Mesenteric fat pad (tissue), 1 donor: ENCODE data around the gene THEMIS. TPM values are rescaled to one million over a fixed set of nuclear protein-coding genes. Genes with fewer than 3 reads are reported as not detected.
"Not testable (repeated sequence)": the region's sequence is repeated elsewhere in the genome, so short reads cannot be mapped to it uniquely, and the experiment has no call there.

Experiments used
- DNase-seq: peaks from one replicate; pipeline ENCODE4 v3.0.0-alpha.2; 2020; ENCODE audit warnings: low spot score
- total RNA-seq: library from RNA; stranded (reverse); fragmentation: NEBNext Ultra II Directional; extraction: Animal tissue kit (Norgen Biotek cat#: 25700); gene quantifications from one replicate; pipeline ENCODE4 v1.2.1, GENCODE V29; 2021
- donor health status: DM: yes; HTN: yes; CAD: no.

Gene THEMIS
- total RNA-seq, 1 donor from 2014 or later = 0.45 TPM

DNA sequence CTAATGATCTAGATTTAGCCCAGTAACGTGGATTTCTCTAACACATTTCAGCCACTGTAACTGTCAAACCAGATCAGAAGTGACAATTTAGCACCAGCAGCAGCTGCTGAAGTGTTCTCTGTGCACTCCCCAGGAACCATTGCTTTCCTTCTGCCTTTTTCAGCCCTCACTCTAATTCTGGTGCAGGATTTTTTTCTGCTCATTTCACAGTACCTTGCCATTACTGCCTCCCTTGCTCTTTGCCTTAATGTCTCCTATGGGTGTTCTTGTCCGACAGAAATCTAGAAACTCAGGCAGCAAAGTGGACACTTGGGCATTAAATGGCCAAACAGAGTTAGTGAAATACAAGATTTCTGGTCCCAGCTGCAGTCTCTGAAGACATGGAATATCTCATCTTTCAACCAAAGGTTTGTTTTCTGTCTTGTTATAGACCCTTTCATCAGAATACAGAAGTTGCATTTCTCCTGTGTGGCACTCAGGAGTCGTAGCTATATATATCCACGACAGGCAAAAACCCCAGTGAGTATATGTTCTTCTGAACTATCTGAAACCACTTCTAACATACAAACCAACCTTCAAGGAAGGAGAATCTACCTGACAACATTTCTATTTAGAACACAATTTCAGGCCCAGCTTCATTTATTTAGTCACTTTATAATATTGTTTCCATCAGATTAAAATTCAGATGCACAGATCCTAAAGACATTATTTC is 92.9 kb downstream of the THEMIS start:
- no peak for DNase-seq

DNA sequence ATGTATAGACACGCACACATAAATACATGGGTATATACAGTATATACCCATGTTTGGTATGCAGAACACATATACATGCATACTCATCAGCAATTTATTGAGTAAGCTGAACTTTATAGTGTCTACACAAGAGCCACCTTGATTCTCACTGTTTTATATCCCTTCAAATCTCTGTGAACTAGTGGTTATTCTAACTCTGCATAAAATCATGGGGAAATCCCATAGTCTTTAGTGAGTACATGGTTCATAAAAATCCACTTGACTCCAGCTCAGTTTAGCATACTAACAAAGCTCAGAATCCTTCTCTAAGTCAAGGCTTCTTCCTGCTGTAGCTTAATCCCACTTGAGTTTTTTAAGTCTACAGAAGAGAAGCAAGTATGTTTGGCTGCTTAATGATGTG is 104.1 kb downstream of the THEMIS start:
- DNase-seq = no peak

DNA sequence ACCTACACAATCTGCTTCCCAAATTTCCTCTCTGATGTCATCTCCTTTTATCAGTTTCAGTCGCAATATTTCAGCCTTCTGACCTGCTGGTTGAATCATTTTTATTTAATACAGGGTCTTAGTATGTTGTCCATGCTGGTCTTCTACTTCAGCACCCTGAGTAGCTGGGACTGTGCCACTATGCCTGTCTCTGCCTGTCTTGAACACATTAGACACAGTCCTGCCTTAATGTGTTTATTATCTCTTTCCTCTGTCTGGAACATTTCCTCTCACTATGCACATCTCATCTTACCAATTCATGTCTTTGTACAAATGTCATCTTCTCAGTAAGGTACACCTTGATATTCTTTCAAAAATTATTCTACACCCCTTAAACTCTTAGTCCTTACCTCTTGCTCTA is 106.5 kb downstream of the THEMIS start:
- DNase-seq = no peak

DNA sequence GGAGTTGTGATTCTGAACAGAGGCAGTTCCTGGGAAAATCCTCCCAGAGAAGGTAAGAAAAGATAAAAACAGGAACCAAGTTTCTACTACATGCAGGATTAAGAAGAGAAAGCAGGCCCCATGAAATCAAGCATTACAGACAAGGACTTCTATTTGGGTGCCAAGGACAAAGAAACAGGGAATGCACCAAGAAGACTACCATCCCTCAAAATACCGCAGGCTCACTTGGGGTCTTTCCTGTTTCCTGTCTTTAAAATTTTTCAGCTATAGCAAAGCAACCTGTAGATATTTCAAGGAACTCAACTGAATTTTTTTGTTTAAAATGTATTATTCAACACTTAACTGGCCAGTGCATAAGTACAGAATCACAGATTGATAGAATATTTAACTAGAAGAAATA is 107.5 kb downstream of the THEMIS start:
- no peak for DNase-seq

DNA sequence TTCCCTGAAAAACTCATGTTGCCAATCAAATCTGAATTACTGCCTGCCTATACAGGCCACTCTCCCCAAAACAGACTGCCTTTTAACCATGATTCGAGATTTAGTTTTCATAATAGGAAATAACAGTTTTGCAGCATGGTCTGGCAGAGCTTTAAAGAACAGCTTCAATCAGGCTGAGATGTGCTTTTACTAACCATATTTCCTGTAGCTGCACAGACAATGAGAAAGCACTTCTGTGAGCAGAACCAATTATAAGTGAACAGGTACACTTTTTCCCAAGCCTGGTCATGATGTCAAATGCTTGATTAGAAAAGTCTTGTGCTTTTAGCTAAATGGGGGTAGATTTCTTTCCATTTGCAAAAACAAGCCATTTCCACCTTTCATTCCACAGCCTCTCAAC is 108.2 kb downstream of the THEMIS start:
- no peak for DNase-seq

DNA sequence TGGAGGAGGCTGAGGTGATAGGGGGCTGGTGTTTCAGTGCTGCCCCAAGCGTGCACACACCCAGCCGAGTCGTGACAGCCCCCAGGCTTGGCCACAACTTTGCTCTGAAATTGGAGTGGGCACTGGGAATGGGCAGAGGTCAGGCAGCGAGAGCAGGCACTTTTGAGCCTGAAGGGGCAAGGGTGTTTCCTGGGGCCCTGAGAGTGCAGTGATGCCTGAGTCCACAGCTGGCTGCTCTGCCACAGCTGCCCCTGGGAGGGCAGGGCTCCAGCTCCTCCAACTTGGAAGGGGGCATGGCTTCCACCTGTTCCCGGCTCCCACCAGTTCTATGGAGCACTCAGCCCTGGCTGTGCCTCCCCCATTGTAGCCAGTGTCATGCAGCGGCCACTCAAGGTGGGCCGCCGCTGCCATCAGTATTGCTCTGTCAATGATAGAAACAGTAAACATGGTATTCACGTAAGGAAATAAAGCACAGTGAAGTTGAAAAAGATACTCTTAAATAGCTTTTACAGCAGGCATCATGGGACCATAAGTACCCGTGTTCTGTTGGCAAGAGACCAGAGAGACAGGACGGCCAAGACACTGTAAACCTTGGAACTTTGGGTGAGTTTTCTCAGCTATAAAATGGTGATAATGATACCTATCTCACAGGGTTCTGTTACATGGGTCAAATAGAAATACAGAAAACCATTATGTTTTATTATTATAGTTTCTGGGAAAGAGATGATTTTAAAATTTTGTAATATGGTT is 108.9 kb downstream of the THEMIS start:
- DNase-seq = no peak

DNA sequence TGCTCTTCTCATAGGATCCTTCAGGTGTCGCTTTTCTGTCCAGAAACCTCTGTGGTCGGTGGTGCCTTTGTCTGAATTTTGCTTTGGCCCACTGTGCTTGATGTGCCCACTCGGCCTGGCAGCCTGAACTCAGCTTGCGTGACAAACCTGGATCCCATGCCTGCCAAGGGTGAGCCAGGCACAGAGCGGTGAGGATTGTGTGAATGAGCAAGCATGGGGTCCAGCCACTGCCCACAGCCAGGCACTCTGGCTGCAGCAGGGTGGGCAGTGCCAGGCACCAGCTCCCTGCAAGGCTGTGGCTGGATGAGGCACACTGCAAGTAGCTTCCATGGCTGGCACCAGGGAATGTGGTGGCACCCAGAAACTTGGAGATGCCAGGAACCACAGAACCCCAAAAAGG is 110.3 kb downstream of the THEMIS start:
- DNase-seq = no peak

DNA sequence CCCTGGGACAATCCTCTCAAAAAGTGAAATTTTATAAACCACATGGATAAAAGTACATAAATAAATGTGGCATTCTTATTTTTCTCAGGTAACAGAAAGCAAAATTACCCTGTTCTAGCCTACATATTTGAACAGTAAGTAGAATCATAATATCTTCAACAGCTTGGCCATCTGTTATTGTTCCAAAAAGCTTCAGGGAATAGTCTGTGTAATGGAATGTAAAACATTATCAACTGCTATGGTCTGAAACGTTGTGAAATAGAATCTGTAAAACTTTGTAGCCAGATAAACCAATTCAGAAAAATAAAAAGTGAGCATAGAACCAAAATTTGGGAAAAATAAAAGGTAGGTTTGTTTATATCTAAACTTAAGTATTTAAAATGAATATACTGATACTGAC is 114.7 kb downstream of the THEMIS start:
- no peak for DNase-seq

DNA sequence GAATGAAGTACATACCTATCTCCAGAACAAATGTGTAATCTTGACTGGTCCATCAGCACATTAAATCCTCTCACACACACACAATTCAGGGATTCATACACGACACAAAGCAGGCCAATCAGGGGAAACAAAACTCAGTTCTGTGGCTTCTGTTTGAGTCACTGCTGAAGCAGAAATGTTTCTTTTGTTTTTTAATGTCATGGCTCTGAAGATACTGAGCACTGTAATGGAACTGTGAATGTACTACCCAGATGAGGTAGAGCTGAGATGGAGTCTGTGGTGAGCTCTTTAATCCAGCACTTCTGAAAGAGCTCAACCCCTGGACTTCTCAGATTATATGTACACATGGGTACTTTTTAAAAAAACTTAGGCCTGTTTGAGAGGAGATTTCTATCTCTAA is 116.4 kb downstream of the THEMIS start:
- DNase-seq = no peak

DNA sequence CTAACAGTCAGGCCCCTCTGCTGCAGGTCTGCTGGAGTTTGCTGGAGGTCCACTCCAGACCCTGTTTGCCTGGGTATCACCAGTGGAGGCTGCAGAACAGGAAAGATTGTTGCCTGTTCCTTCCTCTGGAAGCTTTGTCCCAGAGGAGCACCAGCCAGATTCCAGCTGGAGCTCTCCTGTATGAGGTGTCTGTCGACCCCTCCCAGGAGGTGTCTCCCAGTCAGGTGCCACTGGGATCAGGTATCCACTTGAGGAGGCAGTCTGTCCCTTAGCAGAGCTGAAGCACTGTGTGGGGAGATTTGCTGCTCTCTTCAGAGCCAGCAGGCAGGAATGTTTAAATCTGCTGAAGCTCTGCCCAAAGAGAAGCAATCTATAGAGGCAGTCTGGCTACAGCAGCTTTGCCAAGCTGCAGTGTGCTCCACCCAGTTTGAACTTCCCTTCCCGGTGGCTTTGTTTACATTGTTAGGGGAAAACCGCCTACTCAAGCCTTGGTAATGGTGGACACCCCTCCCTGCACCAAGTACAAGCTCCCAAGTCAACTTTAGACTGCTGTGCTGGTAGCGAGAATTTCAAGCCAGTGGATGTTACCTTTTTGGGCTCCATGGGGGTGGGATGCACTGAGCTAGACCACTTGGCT is 119.1 kb downstream of the THEMIS start:
- not testable (repeated sequence) for DNase-seq

DNA sequence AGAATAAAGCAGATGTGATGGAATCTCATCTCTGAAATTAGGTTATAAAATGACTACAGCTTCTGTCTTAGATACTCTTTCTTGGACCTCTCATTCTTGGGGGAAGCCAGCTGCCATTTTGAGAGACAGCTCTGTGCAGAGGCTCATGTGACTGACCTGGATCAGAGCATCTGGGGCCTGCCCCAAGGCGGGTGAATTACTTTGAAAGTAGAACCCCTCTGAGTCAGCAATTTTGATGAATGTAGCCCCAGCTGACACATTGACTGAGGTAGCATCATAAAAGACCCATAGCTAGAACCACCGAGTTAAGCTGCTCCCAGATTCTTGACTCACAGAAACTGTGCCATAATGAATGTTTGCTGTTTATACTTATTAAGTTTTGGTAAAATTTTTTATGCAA is 124.5 kb downstream of the THEMIS start:
- DNase-seq = no peak

DNA sequence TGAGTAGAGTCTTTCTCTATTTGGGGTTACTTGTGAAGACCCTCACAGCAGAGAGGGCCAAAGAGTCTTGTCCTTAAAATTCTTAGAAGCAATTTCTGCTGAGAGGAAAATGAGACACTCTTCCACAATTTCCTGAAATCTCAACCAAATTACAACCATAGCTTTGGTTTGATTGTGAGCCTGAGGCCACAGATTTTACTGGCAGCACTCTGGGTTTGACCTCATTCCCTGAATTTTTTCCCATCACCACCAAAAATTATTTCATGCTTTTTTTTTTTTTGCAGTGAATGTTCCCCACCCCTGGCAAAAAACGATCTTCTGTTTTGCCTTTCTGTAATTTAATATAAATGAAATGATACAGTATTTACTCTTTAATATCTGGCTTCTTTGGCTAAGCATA is 125.5 kb downstream of the THEMIS start:
- no peak for DNase-seq

DNA sequence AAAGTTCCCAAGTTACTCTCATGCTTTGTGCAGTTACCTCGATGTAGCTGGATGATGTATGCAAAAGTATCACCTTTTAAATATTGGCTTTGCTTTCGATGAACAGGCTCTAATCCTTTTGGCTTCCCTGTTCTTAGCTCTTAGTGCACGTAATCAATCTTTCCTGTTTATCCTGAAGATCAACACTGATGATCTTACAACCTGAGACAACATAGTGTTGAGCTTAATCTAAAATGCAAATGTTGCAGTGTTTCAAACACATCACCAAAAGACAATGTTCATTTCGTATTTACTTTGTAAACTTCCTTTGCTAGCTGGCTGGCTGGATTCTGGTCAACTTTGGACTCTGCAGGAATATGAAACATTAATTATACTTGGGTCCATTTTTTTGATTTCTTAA is 132.1 kb downstream of the THEMIS start:
- no peak for DNase-seq

DNA sequence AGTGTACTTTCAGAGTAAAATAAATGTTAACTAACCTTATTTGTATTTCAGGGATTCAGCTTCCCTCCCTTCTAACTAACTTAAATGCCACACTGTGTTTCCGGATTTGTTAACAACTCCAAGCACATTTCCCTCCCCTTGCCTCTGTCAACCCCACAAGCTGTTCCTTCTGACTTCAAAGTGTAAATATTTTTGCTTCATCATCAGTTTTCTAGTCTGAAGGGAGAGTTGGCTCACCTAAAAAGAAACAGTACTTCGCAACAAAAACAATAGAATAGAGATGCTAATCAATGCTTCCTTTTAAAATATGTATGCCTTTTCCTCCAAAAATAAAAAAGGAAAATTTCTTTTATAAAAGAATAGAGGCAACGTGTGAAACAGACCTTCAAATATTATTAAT is 132.6 kb downstream of the THEMIS start:
- DNase-seq = no peak

DNA sequence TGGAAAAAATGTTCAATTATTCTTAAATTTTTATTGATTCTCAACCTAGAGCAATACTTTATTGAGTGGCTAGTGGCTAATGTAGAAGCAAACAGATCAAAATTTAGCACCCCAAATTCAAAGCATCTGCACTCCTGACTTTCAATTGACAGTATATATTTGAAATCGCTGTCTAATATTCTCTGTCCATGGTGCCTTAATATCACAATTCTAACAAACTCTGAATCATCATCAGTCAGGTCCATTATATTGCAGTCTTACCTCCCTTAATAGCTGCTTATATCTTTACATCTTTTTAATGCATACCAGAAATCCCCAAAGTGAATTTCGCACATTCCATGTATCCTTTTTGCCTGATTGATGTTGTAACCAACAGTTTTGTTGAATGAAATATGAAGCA is 134.9 kb downstream of the THEMIS start:
- DNase-seq = no peak

DNA sequence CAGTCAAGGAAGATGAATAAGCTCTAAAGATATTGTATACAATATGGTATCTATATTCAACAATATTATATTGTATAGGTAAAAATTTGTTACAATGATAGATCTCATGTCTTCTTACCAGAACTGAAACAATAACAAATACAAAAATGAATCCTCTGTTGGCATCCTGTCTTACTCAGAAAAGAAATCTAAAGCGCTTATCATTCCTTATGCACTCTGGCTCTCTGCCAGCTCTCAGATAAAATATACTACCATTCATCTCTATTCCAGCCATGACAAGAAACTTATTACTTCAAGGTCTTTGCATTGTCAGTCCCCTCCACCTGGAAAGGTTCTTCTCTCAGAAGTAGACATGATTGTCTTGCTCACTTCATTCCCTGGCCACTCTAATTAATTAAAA is 138.6 kb downstream of the THEMIS start:
- DNase-seq = no peak

DNA sequence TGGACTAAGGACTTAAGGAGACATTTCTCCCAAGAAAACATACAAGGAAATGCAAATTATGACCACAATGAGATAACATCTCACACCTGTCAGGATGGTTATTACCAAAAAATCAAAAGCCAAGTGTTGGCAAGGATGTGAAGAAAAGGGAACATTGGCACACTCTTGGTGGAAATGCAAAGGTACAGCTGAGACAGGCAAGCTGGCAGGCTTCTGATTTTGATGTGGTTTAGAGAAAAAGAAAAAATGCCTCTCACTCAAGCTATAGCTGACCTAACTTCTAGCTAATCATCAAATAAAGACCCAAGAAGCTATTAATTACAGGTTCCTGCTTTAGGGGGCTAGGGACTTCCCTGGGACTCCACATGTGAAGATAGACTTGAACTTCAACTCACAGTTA is 139.8 kb downstream of the THEMIS start:
- DNase-seq = no peak

DNA sequence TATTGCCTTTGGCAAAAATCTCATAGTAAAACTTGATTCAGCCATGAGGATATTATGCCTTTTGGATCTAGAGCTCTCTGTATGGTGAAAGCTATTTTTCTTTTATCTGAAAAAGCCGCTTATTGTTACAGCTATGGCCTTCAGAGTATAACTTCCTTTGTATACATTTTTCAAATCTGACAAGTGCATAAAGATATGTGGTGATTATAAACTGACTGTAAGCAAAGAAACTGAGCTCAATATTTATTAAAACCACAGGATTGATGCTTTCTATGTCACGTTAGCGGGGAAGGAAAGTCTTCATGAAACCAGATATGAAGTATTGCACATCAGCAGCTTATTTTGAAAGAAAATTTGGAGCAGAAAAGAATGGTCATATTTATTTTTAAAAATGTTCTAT is 151.8 kb downstream of the THEMIS start:
- DNase-seq = no peak

DNA sequence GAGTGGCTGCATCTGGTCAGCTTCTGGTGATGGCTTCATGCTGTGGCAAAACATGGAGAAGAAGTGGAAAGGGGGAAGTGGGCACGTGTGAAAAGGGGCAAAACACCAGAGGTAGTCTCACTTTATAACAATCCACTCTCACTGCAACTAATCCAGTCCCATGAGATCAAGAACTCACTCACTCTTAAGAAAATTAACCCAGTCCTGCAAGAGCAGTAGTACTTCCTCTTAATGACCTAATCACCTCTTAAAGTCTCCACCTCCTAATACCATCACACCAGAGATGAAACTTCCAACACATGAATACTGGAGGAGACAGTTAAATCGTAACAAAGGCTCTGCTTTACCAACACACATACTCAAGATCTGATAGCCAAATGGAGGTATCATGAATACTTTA is 152.6 kb downstream of the THEMIS start:
- DNase-seq = no peak

DNA sequence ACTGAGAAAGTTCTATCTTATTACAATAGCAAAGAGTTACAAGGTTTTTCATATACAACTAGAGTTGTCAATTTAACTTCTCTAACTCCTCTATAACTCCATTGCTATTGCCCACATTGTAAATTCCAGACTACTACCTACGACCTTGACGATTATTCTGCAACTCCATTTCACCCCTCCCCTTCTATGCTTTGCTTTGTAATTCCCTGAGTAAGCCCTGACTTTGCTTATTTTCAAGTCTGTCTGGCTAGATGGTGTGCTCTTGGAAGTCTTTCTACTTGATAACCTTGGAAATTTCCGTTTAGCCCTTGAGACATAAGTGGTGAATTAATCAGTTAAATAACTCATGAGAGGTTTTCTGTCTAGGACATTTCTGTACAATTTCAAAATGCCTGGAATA is 162.4 kb downstream of the THEMIS start:
- DNase-seq = no peak

DNA sequence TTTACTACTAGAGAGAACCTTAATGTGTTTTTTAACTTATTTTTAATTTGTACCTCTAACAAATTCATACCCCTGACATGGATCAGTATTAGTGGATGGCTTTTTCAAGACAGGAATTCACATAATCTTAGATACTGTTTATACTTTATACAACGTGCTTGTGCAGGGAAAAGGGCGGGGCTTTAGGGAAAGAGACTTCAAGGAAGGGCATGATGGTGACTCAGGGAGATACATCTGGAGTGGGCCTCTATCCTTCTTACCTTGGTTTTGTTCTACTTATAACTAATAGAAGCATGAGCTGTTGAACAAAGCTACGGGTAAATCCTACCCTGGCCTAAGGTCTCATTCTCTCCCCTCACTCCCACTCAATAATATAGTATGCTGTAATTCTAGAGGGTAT is 163.1 kb downstream of the THEMIS start:
- no peak for DNase-seq

DNA sequence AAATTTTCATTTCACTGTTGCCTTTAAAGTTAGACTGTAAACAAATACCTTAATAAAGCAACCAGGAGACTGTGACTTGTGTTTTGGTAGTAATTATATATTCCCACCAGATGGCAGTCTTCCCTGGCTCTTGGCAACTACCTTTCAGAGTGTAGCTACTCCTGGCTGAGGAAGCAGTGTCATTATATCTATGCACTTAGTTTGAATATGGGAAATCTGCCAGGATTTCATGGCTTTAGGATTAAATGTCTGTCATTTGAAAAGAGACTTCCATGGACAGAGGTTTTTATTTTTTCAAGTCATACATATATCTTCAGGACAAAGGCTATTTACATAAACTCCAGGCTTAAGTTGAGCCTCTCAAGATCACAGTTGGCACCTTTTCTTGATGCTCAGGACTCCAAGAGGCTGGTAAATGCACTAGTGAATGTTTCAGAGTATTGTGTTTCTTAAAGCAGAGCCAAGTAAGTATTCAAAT is 163.8 kb downstream of the THEMIS start:
- no peak for DNase-seq

DNA sequence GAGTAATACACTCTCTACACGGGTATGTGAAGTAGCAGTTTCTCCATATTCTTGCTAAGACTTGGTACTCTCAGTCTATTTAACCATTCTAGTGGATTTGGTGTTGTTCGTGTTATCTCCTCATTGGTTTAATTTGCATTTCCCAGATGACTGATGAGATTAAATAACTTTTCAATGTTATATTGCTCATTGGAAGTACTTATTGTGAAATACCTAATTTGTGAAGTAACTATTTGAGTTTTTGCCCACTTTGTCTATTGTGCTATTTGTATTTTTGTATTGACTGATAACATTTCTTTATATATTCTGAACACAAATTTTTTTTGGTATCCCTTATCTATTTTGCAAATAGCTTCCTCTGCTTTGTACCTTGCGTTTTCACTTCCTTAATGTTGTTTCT is 167.9 kb downstream of the THEMIS start:
- no peak for DNase-seq
